Fibroblast of skin of right quadriceps (primary cell): Measurements from ENCODE around the gene NEIL1.
A peak's percentile ranks its signal among the peaks of the same experiment; 100 is the strongest.
"Not testable (repeated sequence)": the region's sequence is repeated elsewhere in the genome, so short reads cannot be mapped to it uniquely, and the experiment has no call there.

Experiments used
- DNase-seq: peaks from one replicate; pipeline ENCODE4 v3.0.0-alpha.2; 2013

Gene NEIL1

GRCh38 chr15:75346796-75347221 is at the start of gene NEIL1:
Gene NEIL1, plus strand, starts transcription at chr15:75347039. Its CDS starts 1,867 bp downstream, at chr15:75348906.
- DNase-seq: no peak

DNA sequence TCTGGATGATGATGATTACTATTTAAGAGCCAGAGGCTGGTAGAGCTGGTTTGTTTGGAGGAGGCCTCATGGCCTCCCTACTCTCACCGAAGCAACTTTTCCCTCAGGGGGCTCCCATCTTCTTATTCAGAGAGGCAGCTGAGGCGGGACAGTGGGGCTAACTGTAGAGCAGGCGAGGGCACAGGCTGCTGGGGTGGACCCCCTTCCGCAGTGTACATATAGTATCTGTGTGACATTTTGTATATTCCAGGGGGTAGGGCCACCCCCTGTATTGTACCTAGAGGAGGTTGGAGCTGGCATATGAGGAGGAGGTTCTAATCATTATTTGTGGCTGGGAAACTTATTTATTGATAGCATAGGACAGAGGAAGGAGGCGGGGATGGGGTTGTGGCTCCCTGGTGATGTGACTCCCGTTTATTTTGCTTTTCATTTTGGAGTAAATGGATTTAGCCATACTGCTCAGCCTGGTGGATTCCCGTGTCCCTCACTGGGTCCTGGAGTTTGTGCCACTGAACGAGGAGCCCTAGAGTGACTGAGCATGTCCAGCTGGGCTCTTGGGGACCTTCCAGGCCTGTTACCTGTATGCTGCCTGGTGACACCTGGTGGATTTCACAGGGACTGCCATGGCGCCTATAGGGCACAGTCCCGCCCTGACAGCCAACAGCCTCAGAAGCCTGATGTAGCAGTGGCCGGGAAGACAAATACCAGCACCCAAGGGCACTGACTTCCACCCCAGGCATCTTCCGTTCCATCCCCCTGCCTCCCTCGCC is 48.1 kb upstream of the NEIL1 start:
- DNase-seq: not testable (repeated sequence)

- DNase-seq: not testable (repeated sequence)
Observed at GRCh38 chr15:75299311-75299688, 47.5 kb upstream of the NEIL1 start.

DNA sequence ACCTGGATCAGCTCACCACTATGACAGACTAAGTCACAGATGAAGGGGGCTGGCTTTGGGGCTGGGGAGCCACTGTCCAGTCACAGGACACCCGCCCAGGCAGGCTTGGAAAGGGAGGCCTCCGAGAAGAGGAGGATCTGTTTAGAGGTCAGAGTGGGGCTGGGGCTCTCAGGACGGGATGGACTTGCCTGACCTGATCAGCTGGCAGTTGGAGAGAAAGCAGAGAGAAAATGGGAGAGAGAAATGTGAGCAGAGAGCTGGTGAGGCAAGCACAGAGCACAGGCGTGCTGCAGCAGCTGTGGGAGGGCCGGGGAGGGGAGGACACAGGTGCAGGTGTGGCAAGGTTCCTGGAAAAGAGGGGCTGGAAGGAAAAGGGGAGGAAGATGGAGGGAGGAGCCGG is 46.8 kb upstream of the NEIL1 start:
- DNase-seq: not testable (repeated sequence)

DNA sequence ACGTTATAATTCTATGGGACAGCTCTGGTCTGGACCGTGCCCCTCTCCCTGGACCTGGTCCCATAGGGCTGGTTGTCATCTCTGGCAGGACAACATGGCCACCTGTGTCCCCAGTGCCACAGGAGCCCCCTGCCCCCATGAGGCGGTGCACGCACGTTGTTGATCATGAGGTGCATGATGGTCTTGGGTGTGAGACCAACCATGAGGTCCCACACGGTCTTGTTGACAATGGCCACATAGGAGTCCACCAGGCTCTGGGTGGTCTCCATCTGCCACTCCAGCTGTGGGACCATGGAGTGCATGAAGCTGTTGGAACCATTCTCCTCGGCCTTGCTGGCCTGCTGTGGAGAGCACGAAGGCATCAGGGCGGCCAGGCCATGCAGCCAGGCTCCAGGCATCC is 44.5 kb upstream of the NEIL1 start:
- no peak for DNase-seq

DNA sequence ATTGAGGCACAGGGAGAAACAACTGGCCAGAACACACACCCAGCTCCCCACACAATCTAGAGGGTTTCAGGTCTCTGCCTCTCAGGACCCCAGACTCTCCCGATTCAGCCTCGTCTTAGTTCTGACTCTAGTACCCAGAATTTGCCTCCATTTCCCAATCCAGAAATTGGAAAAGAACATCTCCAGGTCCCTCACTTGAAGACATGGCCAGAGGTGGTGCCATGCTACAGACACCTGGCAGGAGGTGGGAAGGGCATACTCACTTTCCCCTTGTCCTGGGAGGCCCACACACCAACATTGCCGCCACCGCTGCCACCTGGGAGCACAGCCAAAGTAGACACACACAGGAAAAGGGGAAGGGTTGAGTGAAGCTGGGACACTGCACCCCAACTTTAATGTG is 44.1 kb upstream of the NEIL1 start:
- not testable (repeated sequence) for DNase-seq

GRCh38 chr15:75306188-75306587 is 40.7 kb upstream of the NEIL1 start:
- no peak for DNase-seq

GRCh38 chr15:75307778-75308390 is 39.0 kb upstream of the NEIL1 start:
- DNase-seq: peak; percentile 3

- DNase-seq: no peak
Observed at GRCh38 chr15:75309711-75310110, 37.1 kb upstream of the NEIL1 start.

DNA sequence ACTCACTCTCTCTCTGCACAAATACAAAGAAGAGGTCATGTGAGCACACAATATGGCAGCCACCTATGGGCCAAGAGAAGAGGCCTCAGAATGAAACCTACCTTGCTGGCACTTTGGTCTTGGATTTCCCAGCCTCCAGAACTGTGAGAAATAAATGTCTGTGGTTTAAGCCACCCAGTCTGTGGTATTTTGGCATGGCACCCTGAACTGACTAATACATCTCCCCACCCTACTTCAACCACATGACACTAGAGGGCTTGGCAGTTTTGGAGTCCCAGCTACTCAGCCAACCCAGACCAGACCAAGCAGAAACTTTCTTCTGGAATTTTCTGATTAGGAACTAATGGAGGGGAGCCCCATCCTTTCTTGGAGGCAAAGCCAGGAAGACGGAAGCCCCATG is 34.3 kb upstream of the NEIL1 start:
- peak; percentile 15 for DNase-seq

DNA sequence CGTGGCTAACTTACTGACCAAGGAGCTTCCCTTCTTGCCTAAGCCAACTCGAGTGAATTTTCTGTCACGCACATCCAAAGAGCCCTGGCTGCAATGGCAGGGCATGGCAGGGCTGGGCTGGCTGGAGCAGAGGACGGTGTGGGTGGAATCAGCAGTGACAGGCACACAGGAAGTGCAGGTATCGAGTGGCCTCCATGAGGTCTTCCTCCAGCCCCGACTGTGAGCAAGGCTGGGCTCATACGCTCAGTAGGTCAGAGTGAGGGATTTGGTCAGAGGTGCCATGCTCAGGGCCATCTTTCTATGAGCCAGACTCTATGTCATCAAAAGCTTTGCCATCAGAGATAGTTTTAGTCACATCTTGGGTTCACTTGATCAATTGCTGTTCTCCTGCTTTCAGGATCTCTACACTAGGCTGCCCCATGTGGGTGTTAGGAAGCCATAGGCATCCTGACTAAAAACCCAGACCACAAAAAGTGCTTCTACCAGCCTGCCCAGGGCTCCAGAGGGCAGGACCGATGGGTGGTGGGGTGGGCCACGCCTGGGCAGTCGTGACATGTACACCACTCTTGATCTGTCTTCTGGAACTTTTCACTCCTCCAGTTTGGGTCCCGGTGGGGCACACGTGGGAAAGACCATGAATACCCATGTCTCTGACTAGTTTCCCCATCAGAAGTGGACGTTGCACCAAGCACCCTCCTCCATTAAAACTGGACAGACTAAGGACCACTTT is 33.6 kb upstream of the NEIL1 start:
- no peak for DNase-seq

GRCh38 chr15:75314552-75315290 is 32.1 kb upstream of the NEIL1 start:
- no peak for DNase-seq

DNA sequence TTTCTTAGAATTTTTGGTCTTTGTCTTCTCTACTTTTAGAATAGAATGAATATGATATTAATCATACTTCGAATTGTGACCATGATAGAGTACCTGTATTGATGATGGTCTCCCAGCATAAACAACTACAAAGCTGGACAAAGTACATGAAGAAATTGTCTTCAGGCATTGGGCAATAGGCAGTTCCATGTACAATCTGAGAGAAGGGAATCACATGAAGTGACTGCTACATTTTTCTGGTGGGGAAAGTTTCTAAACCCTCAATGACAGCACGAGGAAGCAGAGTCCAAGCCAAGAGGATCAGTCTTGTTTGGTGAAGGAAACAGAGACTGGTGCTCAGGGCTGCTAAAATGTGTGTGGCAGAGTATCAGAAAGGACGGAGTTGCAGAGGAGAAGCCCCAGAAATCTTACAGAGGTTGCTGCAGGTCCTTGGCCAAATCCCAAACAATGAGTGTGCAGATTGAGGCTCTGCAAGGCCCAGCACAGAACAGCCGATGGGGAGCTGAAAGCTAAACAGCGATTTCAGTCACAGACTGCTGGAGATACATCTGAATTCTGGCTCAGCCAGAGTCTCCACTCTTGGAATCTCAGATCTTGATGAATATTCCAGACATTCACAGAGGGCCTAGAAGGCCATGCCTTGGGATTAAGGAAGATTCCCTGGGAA is 27.5 kb upstream of the NEIL1 start:
- not testable (repeated sequence) for DNase-seq

DNA sequence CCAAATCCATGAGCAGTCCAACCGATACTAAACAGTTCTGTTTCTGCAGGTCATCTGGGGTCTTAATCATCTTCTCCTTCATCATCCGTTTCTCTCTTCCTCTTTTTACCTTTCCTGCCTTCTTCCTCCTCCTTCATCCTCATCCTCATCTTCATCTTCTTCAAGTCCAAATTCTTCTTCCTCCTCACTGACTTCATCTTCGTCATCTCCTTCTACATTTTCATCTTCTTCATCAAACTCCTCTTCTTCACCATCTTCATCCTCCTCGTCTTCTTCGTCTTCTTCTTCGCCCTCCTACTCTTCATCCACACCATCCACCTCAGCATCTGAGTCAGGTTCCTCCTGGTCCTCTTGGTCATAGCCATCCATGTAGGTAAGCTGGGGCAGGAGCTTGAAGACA is 25.1 kb upstream of the NEIL1 start:
- DNase-seq: no peak

DNA sequence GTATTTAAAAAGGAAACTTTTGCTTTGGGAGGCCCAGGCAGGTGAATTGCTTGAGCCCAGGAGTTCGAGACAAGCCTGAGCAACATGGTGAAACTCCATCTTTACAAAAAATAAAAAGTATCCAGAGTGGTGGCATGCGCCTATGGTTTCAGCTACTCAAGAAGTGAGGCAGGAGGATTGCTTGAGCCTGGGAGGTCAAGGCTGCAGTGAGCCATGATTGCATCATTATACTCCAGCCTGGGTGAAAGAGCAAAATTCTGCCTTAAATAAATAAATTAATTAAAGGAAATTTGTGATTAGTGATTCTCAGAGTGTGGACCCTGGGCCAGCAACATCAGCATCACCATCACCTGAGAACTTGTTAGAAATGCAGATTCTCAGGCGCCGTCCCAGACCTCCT is 20.9 kb upstream of the NEIL1 start:
- no peak for DNase-seq

- DNase-seq: no peak
Observed at GRCh38 chr15:75327005-75327404, 19.8 kb upstream of the NEIL1 start.

DNA sequence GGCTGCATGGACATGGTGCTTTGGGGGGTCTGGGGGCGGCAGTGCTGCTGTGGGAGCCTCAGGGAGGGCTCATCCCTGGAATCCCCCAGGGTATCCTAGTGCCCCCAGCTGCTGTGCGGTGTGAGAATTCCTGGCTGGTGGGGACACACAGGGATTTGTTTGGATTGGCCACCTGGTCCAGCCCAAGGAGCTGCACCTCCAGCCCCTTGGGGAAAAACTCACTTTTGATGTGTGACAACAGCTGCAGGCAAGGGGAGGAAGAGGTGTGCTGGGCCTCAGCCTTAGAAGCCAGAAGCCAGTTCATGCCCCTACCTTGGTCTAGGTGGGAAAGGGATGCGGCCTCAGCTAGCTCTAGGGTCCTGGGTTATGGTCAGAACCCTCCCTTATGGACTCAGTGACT is 19.3 kb upstream of the NEIL1 start:
- DNase-seq: no peak

GRCh38 chr15:75328493-75329314 is 18.1 kb upstream of the NEIL1 start:
- DNase-seq: no peak

DNA sequence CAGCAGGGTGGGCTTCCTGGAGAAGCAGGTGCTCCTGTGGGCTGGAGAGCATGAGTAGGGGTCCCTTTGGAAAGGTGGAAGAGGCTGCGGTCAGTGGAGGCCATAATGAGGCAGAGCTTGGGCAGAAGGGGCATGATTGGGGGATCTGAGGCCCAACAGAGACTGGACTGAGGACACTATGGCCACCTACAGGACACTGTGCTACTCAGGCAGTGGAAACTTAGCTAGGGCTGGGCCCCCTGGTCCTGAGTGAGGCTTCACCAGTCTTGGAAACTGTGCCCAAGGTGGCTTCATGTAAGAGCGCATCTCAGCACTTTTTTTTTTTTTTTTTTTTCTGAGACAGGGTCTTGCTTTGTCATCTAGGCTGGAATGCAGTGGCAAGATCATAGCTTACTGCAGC is 17.3 kb upstream of the NEIL1 start:
- no peak for DNase-seq

GRCh38 chr15:75332093-75332492 is 14.7 kb upstream of the NEIL1 start:
- DNase-seq: not testable (repeated sequence)

DNA sequence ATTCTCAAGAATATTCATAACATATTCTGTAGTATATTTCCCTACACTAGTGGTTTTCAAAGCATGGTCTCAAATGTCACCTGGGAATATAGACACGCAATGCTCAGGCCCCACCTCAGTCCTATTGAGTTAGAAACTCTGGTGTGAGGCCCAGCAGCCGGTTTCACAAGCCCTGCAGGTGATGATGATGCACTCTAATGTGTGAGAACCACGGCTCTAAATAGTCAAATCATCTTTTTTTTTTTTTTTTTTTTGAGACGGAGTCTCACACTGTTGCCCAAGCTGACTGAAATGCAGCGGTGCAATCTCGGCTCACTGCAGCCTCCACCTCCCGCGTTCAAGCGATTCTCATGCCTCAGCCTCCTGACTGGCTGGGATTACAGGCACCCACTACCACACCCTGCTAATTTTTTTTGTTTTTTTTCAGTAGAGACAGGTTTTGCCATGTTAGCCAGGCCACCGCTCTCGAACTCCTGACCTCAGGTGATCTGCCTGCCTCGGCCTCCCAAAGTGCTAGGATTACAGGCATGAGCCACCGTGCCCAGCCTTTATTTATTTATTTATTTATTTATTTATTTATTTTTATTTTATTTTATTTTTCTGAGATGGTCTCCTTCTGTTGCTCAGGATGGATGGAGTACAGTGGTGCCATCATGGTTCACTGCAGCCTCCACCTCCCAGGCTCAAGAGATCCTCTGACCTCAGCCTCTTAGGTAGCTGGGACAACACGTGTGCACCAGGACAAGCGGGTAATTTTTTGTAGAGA is 13.0 kb upstream of the NEIL1 start:
- not testable (repeated sequence) for DNase-seq
